Daoy (cell line): ENCODE measurements around the gene CCL2. TPM values are rescaled to one million over a fixed set of nuclear protein-coding genes. Genes with fewer than 3 reads are reported as not detected.

ENCODE experiments used
- total RNA-seq: library from RNA; depleted of rRNA; stranded (reverse); fragments of >200 nt; shearing (Covaris generic); gene quantifications from 2 replicates; pipeline ENCODE4 v1.2.3, GENCODE V29; 2014; rRNA removed

CCL2 gene
- total RNA-seq, 1 experiment from 2014 or later, result 1,648 TPM

Other genes with a start within 250 kb of the CCL2 start
- 0.21 and 1.5 TPM in 2 replicates for gene CCL7, start 14.9 kb downstream of the CCL2 start, total RNA-seq
- not detected in 2 replicates for gene CCL11, start 30.5 kb downstream of the CCL2 start, total RNA-seq
- not detected in 2 replicates for gene CCL8, start 64.2 kb downstream of the CCL2 start, total RNA-seq
- gene CCL13, start 101.2 kb downstream of the CCL2 start, total RNA-seq, result not detected in 2 replicates
- gene CCL1, start 107.9 kb downstream of the CCL2 start, total RNA-seq, result not detected in 2 replicates